GM18508 (cell line): ENCODE measurements around the gene KCNE2.
"Not testable (repeated sequence)": the region's sequence is repeated elsewhere in the genome, so short reads cannot be mapped to it uniquely, and the experiment has no call there.

Experiments used
- ATAC-seq: cut with Tn5 transposase; IDR thresholded peaks from one replicate; pipeline ENCODE4 v1.9.1; 2021; ENCODE audit warnings: moderate number of reproducible peaks; ENCODE audit not compliant: insufficient read depth, unreplicated experiment

Gene KCNE2

DNA sequence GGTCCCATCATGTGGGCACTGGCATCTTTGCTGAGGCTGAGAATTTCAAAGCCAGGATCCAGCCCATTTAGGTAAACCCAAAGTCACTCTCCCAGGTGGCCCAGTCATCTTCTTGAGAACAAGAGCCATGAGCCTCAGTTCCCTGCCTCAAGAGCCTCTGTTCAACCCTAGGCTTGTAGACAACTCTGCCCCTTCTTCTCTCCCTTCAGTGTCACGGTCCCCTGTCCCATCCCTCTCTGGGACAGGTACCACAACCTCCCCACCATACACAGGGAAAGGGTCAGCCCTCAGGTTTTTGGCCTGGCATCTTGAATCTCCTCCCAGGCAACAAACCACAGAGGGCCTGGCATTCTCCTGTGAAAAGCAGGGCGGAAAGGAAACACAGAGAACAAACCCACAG is 41.9 kb downstream of the KCNE2 start:
- ATAC-seq, result not testable (repeated sequence)

DNA sequence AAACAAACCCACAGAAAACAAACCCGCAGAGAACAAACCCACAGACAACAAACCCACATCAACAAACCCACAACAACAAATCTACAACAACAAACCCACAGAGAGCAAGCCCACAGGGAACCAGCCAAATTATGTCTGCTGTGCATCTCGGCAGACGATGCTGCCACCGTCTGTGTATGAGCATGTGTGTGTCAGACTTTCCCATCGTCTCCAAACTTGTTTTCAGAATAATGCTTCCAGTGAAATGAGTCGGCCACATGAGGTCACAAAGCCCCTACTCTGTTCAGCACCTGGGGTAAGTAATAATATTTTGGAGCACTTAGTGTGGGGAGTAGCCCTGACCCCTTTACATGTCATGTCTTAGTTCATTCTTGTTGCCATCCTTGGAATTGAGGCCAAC is 42.3 kb downstream of the KCNE2 start:
- ATAC-seq, result not testable (repeated sequence)

DNA sequence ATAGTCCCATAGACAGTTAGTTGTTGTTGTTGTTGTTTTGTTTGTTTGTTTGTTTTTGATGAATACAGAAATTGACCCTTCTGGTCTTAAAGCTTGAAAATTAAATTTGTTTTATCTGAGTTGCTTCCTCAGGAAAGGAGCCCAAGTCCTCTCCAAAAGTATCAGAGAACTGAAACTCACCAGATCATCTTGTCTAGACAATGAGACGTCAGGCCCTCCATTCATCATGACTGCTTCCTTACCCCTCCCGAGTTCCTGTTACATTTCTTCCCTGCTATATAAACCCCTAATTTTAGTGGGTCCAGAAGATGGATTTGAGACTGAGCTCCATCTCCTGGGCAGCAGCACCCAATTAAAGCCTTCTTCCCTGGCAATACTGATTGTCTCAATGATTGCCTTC is 42.9 kb downstream of the KCNE2 start:
- not testable (repeated sequence) for ATAC-seq

DNA sequence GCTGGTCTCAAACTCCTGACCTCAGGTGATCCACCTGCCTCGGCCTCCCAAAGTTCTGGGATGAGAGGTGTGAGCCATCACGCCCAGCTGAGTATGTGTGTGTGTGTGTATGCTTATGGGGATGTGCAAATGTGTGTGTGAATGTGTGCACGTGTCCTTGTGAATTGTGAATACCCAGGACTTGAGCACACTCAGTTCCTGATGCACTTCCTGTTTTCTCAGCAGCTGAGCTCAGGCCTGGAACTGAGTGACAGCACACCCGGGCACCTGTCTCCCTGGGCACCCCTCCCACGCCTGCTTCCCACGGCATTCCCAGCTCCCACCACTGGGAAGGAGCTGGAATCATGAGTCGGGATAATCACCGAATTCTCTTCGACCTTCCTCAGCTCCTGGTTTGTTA is 43.5 kb downstream of the KCNE2 start:
- ATAC-seq, result not testable (repeated sequence)

DNA sequence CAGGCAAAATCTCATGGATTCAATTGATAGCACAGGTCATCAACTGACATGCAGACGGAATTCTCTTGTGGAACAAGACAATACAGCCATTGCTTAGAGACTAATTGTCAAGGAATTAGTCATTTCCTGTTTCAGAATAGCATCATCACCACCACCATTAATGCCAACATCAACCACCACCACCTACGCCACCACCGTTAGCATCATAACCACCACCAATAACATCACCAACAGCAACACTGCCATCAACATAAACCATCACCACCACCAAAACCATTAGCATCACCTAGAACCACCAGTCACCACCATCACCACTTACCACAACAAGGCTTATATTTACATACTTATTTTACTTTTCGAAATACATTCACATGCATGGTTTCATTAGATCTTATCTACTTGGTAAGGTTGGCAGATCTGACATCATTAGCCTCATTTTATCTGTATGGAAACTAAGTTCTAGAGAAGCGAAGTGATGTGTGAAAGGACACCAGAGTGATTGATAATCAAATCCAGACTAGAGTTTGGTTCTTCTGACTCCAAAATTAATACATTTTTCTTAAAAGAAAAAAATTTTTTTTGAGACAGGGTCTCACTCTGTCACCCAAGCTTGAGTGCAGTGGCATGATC is 53.8 kb downstream of the KCNE2 start:
- ATAC-seq, result not testable (repeated sequence)
